ENCODE data around the gene RNPS1. TPM values are rescaled to one million over a fixed set of nuclear protein-coding genes. Genes with fewer than 3 reads are reported as not detected.

Gene RNPS1
- total and polyA plus RNA-seq, 2 donors (not counting 3 experiments of a cell fraction or from before 2014, with no cell fraction given): 206 to 209 TPM

GRCh38 chr16:2210386-2211365, 57.2 kb downstream of the RNPS1 start, which contains the start of gene BRICD5:
BRICD5 (minus strand) TSS chr16:2210863; CDS start chr16:2210833, 30 bp downstream.
- peaks cover 32% of the 10 kb centered on the region for H3K79me2 ChIP-seq (ENCODE audit: control insufficient read depth, insufficient read depth, low read length)
- no peak within 1 kb of the TSS for H3K9ac ChIP-seq (replicated peaks; ENCODE audit: extremely low read depth, insufficient read depth, low read length)
- peaks cover 21% of the 10 kb centered on the region for H3K4me1 ChIP-seq (ENCODE audit: control insufficient read depth, extremely low read depth, insufficient read depth, low read length)
- no TSS peak for BruUV-seq (replicated peaks)
- no peak within 1 kb of the TSS for H3K4me3 ChIP-seq (replicated peaks in 1 of 3; ENCODE audit: insufficient read depth in 1 of 3, low read depth in 1 of 3, low read length in 3 of 3)
- no peak for TF ChIP-seq EZH2 (IDR thresholded peaks at IDR 0.05; ENCODE audit: borderline replicate concordance, low read depth, low read length, severe bottlenecking)
- TF ChIP-seq POLR2AphosphoS5 (IDR thresholded peaks at IDR 0.05; ENCODE audit: insufficient read depth, low read depth, low read length): no peak
- no peak for TF ChIP-seq GATA2 (IDR thresholded peaks at IDR 0.05; ENCODE audit: insufficient read depth, insufficient read length, low read depth, low read length)
- no peak for TF ChIP-seq POLR2A (IDR thresholded peaks at IDR 0.05; ENCODE audit: low read depth, low read length)
- no peak for TF ChIP-seq JUN (IDR thresholded peaks at IDR 0.05; ENCODE audit: borderline replicate concordance, insufficient read depth, insufficient read length, low read depth)
- no peak for TF ChIP-seq FOS (IDR thresholded peaks at IDR 0.05; ENCODE audit: borderline replicate concordance, insufficient read depth, low read length)
- no peak for TF ChIP-seq CTCF (IDR thresholded peaks at IDR 0.05; ENCODE audit: extremely low read depth in 1 of 2, insufficient read depth in 1 of 2, low read depth in 1 of 2, low read length in 2 of 2)
- TF ChIP-seq, protein P1, sequence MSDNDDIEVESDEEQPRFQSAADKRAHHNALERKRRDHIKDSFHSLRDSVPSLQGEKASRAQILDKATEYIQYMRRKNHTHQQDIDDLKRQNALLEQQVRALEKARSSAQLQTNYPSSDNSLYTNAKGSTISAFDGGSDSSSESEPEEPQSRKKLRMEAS (IDR thresholded peaks at IDR 0.05; ENCODE audit: insufficient read depth, insufficient read length): no peak
- no peak for TF ChIP-seq MYC (IDR thresholded peaks at IDR 0.05; ENCODE audit: low read depth, low read length)
- H3K9me1 ChIP-seq (replicated peaks; ENCODE audit: control insufficient read depth, extremely low read depth, insufficient read depth, low read length): no peaks in the 10 kb centered on the region
- H3K4me2 ChIP-seq (ENCODE audit: insufficient read depth, low read length): no peak within 1 kb of the TSS
- no peak within 1 kb of the TSS for H2AFZ ChIP-seq (ENCODE audit: low read depth, low read length)
- ChIA-PET CTCF (no interaction called here), POLR2A (interaction anchor here (2.1 kb wide), 1 partner anchor 55 kb away, joined by 9 read pairs; the partner anchor contains the start of gene TRAF7)
- H4K20me1 ChIP-seq (replicated peaks; ENCODE audit: control insufficient read depth, extremely low read depth, insufficient read depth, low read length): no peaks in the 10 kb centered on the region
- peaks cover 0 to 22% of the 10 kb centered on the region in 2 experiments for H3K36me3 ChIP-seq (ENCODE audit: control insufficient read depth in 2 of 2, extremely low read depth in 1 of 2, insufficient read depth in 2 of 2, low read length in 2 of 2)
- dilution Hi-C loops (cut with MboI; ENCODE audit: extremely low pct_ligation_motif_present, low sequenced_read_pairs) (no loop called here), intact Hi-C loops (cut with micrococcal nuclease) (no loop called here)
- no peaks in the 10 kb centered on the region for H3K9me3 ChIP-seq (replicated peaks; ENCODE audit: control insufficient read depth, insufficient read depth, low read length)
- DNase-seq (ENCODE audit: low read depth, low spot score) (no peak), FAIRE-seq (no peak)
- no peak within 1 kb of the TSS for H3K27ac ChIP-seq (ENCODE audit: insufficient read depth, low read depth, low read length)
- no peaks in the 10 kb centered on the region for H3K27me3 ChIP-seq (ENCODE audit: control insufficient read depth in 2 of 2, insufficient read depth in 2 of 2, low read length in 2 of 2)

All from endothelial cell of umbilical vein (primary cell).